BLaER1 treated with 17β-estradiol and CSF1 and Interleukin-3, amounts not matched to agents 10 nM and 100 nM (cell line): ENCODE measurements around the gene EFNA5.

Experiments
- H3K27ac ChIP-seq, 11 experiments: shearing (Covaris generic); formaldehyde crosslinking; 2 replicates each; pipeline ENCODE4 v1.8.1; 2022
- H3K27me3 ChIP-seq, 11 experiments: shearing (Covaris generic); formaldehyde crosslinking; 2 replicates each; pipeline ENCODE4 v1.8.1; 2022
- H3K36me3 ChIP-seq, 11 experiments: shearing (Covaris generic); formaldehyde crosslinking; 2 replicates each; pipeline ENCODE4 v1.8.1; 2022
- H3K4me1 ChIP-seq, 10 experiments: shearing (Covaris generic); formaldehyde crosslinking; 2 replicates each; pipeline ENCODE4 v1.8.1; 2022
- H3K4me2 ChIP-seq, 11 experiments: shearing (Covaris generic); formaldehyde crosslinking; 2 replicates each; pipeline ENCODE4 v1.8.1; 2022
- H3K4me3 ChIP-seq, 10 experiments: shearing (Covaris generic); formaldehyde crosslinking; 2 replicates each; pipeline ENCODE4 v1.8.1; 2022
- H3K9ac ChIP-seq, 11 experiments: shearing (Covaris generic); formaldehyde crosslinking; 2 replicates each; pipeline ENCODE4 v1.8.1; 2022
- H3K9me3 ChIP-seq, 11 experiments: shearing (Covaris generic); formaldehyde crosslinking; replicated peaks in 1 of 11; 2 replicates each; pipeline ENCODE4 v1.8.1; 2022
- H4K20me1 ChIP-seq, 11 experiments: shearing (Covaris generic); formaldehyde crosslinking; 2 replicates each; pipeline ENCODE4 v1.8.1; 2022
- Cebpa-rat ChIP-seq, 11 experiments: shearing (Covaris generic); IDR thresholded peaks; 2 replicates each; pipeline ENCODE4 v1.8.1; 2022

Gene EFNA5

DNA sequence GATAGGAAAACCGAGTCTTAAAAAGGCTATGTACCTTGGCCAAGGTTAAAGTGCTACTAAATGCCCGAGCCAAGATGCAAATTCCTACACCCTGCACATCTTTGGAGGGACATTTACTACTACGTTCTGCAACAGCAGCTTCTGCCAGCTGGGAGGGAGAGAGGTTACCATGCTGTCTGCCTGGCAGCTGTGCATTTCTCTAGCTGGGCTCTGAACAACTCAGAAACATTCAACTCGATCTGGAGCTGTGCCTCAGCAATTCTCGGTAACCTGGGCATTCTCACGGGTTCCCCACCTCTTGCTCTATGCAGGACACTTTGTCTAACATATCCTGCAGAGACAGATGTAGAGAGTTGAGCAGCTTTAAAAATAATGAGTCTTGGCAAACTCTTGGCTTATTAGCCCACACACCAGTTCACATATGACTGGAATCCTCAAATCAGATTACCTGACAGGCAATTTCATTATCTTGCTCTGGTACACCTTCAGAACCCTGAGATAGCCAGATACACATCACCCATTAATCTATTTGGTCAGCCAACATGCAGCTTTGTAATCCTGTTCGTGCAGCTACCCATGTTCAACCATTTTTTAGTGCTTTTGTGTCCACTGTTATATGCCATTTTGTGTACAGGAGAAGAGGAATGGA lies 115.8 kb downstream of the EFNA5 start:
- Histone ChIP-seq H3K27me3 (no peaks in the 10 kb centered on the region), H3K36me3 (no peaks in the 10 kb centered on the region), H3K4me3 (no peak overlapping the region), H3K9ac (no peak overlapping the region), H4K20me1 (no peaks in the 10 kb centered on the region), H3K9me3 (no peaks in the 10 kb centered on the region), H3K4me2 (no peak overlapping the region), H3K27ac (no peak overlapping the region), H3K4me1 (peaks cover 0 to 14% (median 0%) of the 10 kb centered on the region in 10 experiments; a peak in 2 of 20 replicates)
- no peak for TF ChIP-seq Cebpa-rat (IDR thresholded peaks at IDR 0.05)

DNA sequence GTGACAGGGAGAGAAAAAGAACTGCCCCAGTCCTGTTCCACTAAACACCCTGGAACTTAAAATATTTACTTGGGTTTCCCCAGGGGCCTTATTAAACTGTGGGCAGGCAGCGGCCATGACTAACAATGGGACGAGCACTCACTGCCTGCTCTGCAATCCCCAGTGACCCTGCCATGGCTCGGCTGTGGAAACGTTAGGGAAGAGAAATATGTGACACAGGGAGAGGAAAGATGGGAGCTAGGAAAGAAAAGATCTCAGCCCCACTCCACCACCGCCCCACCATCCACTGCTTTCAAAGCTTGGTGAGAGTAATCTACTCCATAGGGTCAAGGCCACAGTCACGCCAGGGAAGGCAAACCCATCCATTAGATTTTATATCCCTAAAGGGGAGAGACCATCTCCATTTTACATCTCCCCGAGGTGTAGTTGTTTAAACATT lies 117.6 kb downstream of the EFNA5 start:
- Histone ChIP-seq H3K27me3 (no peaks in the 10 kb centered on the region), H4K20me1 (no peaks in the 10 kb centered on the region), H3K27ac (no peak overlapping the region), H3K4me1 (peaks cover 0 to 14% (median 0%) of the 10 kb centered on the region in 10 experiments; a peak in 2 of 20 replicates), H3K4me2 (peak overlapping the region in 2 of 11 experiments; percentile 10 to 39; a peak in 2 of 22 replicates), H3K36me3 (no peaks in the 10 kb centered on the region), H3K4me3 (no peak overlapping the region), H3K9me3 (no peaks in the 10 kb centered on the region), H3K9ac (no peak overlapping the region)
- no peak for TF ChIP-seq Cebpa-rat (IDR thresholded peaks at IDR 0.05)

GRCh38 chr5:107551088-107551487 lies 119.6 kb downstream of the EFNA5 start:
- Histone ChIP-seq H3K9me3 (no peaks in the 10 kb centered on the region), H3K4me3 (no peak overlapping the region), H3K4me1 (peaks cover 0 to 9% (median 0%) of the 10 kb centered on the region in 10 experiments; a peak in 2 of 20 replicates), H3K27ac (no peak overlapping the region), H3K4me2 (no peak overlapping the region), H3K9ac (no peak overlapping the region), H4K20me1 (no peaks in the 10 kb centered on the region), H3K27me3 (no peaks in the 10 kb centered on the region), H3K36me3 (no peaks in the 10 kb centered on the region)
- TF ChIP-seq Cebpa-rat (IDR thresholded peaks at IDR 0.05): no peak

GRCh38 chr5:107549567-107549966 lies 121.2 kb downstream of the EFNA5 start:
- no peak overlapping the region for H3K4me2 ChIP-seq
- no peaks in the 10 kb centered on the region for H4K20me1 ChIP-seq
- H3K9ac ChIP-seq: no peak overlapping the region
- no peaks in the 10 kb centered on the region for H3K36me3 ChIP-seq
- H3K4me1 ChIP-seq: peaks cover 0 to 9% (median 0%) of the 10 kb centered on the region in 10 experiments; a peak in 2 of 20 replicates
- H3K27ac ChIP-seq: no peak overlapping the region
- H3K27me3 ChIP-seq: no peaks in the 10 kb centered on the region
- H3K9me3 ChIP-seq: no peaks in the 10 kb centered on the region
- no peak for TF ChIP-seq Cebpa-rat (IDR thresholded peaks at IDR 0.05)
- H3K4me3 ChIP-seq: no peak overlapping the region

DNA sequence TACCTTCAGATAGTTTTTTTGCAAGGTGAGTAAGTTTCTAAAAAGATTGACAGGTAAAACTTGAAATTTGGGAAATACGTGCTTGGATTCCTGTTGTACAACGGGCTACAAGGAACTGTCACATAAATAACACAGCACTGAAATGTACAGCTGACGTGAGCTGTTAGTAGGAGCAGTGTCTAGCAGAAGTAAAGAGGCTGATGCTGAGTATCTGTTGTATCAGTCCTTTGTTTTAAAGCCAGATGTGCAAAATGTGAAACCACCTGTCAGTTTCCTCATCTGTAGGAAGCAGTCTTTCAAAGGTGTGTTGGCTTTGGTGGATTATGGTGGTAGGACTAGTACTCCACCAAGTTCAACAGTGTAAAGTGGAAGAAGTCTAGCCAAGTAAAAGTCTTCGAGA lies 122.3 kb downstream of the EFNA5 start:
- no peak overlapping the region for H3K27ac ChIP-seq
- H3K4me1 ChIP-seq: peaks cover 0 to 9% (median 0%) of the 10 kb centered on the region in 10 experiments; a peak in 2 of 20 replicates
- no peak overlapping the region for H3K4me2 ChIP-seq
- H4K20me1 ChIP-seq: no peaks in the 10 kb centered on the region
- H3K27me3 ChIP-seq: no peaks in the 10 kb centered on the region
- H3K9me3 ChIP-seq: no peaks in the 10 kb centered on the region
- TF ChIP-seq Cebpa-rat (IDR thresholded peaks at IDR 0.05): no peak
- H3K9ac ChIP-seq: no peak overlapping the region
- H3K36me3 ChIP-seq: no peaks in the 10 kb centered on the region
- no peak overlapping the region for H3K4me3 ChIP-seq

DNA sequence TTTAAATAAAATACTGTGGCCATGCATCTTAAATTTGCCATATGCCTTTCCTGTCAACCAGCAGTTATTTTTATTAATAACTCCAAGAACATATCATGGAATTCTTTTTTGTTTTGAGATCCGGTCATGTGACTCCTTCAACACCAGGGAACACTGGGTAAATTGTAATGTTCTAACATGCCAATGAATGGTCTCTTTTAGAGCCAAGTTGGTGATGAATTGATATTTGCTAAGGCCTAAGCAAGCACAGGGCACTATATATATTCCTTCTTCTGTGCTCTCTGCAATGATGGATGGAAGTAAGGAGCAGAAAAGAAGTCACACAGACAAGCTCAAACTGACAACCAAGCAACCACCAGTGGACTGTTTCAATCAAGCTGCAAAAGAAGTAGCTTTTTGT lies 124.0 kb downstream of the EFNA5 start:
- Histone ChIP-seq H3K9me3 (no peaks in the 10 kb centered on the region), H4K20me1 (no peaks in the 10 kb centered on the region), H3K36me3 (no peaks in the 10 kb centered on the region), H3K4me2 (no peak overlapping the region), H3K4me1 (no peaks in the 10 kb centered on the region), H3K9ac (no peak overlapping the region), H3K27me3 (no peaks in the 10 kb centered on the region), H3K4me3 (no peak overlapping the region), H3K27ac (no peak overlapping the region)
- TF ChIP-seq Cebpa-rat (IDR thresholded peaks at IDR 0.05): no peak

DNA sequence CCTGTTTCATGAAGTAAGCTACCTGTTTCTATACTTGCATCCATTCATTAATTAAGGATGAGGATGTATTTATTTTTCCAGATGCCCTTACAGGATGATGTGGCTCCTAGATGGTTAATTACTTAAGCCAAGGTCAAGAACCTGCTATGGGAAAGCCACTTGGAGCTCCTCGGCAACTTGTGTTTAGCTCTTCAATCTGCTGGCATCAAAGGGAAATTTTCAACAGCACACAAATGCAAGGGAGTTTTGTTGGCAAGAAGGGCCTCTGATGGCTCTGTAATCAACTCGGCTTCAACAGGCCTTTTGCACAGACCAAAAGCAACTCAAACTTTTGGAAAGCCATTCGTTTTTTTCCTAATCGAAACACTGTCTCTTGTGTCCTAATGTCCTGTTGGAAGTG lies 125.3 kb downstream of the EFNA5 start:
- Histone ChIP-seq H3K27me3 (no peaks in the 10 kb centered on the region), H4K20me1 (no peaks in the 10 kb centered on the region), H3K36me3 (no peaks in the 10 kb centered on the region), H3K4me3 (no peak overlapping the region), H3K9ac (no peak overlapping the region), H3K27ac (no peak overlapping the region), H3K4me1 (no peaks in the 10 kb centered on the region), H3K9me3 (no peaks in the 10 kb centered on the region), H3K4me2 (no peak overlapping the region)
- no peak for TF ChIP-seq Cebpa-rat (IDR thresholded peaks at IDR 0.05)

DNA sequence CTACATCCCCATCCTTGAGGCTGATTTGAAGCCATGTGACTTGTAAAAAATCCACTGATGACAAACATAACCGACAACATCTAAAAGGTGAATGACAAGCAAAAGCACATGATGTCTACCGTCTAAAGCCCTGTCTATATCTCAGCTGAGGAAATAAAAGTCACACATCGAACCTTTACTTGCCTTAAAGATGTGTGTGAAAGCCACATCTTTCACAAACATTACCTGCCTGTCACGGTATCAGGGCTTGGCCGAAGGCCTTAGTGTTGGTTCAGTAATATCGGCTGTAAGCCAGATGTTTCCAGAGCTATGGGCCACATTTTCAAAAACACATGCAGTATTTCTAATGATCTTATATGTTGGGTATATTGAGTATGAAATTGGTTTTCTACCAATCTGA lies 125.8 kb downstream of the EFNA5 start:
- TF ChIP-seq Cebpa-rat (IDR thresholded peaks at IDR 0.05): no peak
- Histone ChIP-seq H3K9me3 (no peaks in the 10 kb centered on the region), H3K4me2 (no peak overlapping the region), H3K4me3 (no peak overlapping the region), H3K27ac (no peak overlapping the region), H3K4me1 (no peaks in the 10 kb centered on the region), H4K20me1 (no peaks in the 10 kb centered on the region), H3K9ac (no peak overlapping the region), H3K36me3 (no peaks in the 10 kb centered on the region), H3K27me3 (no peaks in the 10 kb centered on the region)

DNA sequence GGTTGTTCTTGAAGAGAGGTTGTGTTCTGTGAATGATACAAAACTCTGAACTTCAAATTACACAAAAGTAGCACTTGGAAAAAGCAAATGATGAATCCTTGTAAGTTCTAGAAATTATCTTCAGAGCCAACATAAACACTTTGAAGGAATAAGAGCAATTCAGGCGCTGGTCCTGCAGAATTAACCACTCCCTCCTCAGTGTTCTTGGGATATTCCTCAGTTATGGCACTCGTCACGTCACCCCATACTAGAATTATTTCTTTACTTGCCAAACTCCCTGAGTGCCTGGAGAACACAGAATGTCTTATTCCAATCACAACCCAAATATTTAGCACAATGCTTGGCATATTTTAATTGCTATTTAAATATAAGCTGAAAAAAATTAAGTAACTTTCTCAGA lies 126.3 kb downstream of the EFNA5 start:
- Histone ChIP-seq H3K4me2 (no peak overlapping the region), H3K9me3 (no peaks in the 10 kb centered on the region), H3K4me1 (0 out of 20 replicates have a peak, but pooled peaks cover 0 to 1% (median 0%) of the 10 kb centered on the region in 10 experiments), H3K4me3 (no peak overlapping the region), H4K20me1 (no peaks in the 10 kb centered on the region), H3K9ac (no peak overlapping the region), H3K27ac (no peak overlapping the region), H3K36me3 (no peaks in the 10 kb centered on the region), H3K27me3 (no peaks in the 10 kb centered on the region)
- TF ChIP-seq Cebpa-rat (IDR thresholded peaks at IDR 0.05): no peak

- Histone ChIP-seq H3K4me1 (peaks cover 0 to 7% (median 4%) of the 10 kb centered on the region in 10 experiments; a peak in 8 of 20 replicates), H3K36me3 (no peaks in the 10 kb centered on the region), H3K27me3 (no peaks in the 10 kb centered on the region), H3K9me3 (no peaks in the 10 kb centered on the region), H3K9ac (no peak overlapping the region), H3K4me3 (no peak overlapping the region), H4K20me1 (no peaks in the 10 kb centered on the region), H3K27ac (no peak overlapping the region), H3K4me2 (no peak overlapping the region)
- no peak for TF ChIP-seq Cebpa-rat (IDR thresholded peaks at IDR 0.05)
Observed at GRCh38 chr5:107543868-107544267, 126.9 kb downstream of the EFNA5 start.
